ENCODE measurements around the gene DUSP22.
A peak's percentile ranks its signal among the peaks of the same experiment; 100 is the strongest.
"Not testable (repeated sequence)": the region's sequence is repeated elsewhere in the genome, so short reads cannot be mapped to it uniquely, and the experiment has no call there.

The DUSP22 gene

GRCh38 chr6:291697-292505 lies at the start of gene DUSP22:
TSS of gene DUSP22 (plus strand) at chr6:292487. CDS start at chr6:292540, 53 bp downstream.
- DNase-seq (ENCODE audit: low spot score), result peak; percentile 99

- DNase-seq (ENCODE audit: low spot score), result no peak
These were observed 45.9 kb upstream of the DUSP22 start for GRCh38 chr6:246352-246751.

GRCh38 chr6:247351-247750 lies 44.9 kb upstream of the DUSP22 start:
- no peak for DNase-seq (ENCODE audit: low spot score)

GRCh38 chr6:248046-248445 lies 44.2 kb upstream of the DUSP22 start:
- DNase-seq (ENCODE audit: low spot score), result not testable (repeated sequence)

- no peak for DNase-seq (ENCODE audit: low spot score)
These were observed 41.6 kb upstream of the DUSP22 start for GRCh38 chr6:250676-251075.

- no peak for DNase-seq (ENCODE audit: low spot score)
These were observed 40.4 kb upstream of the DUSP22 start for GRCh38 chr6:251920-252319.

GRCh38 chr6:252775-253535 lies 39.3 kb upstream of the DUSP22 start:
- no peak for DNase-seq (ENCODE audit: low spot score)

- DNase-seq (ENCODE audit: low spot score), result no peak
These were observed 38.3 kb upstream of the DUSP22 start for GRCh38 chr6:254016-254415.

GRCh38 chr6:255041-255750 lies 37.1 kb upstream of the DUSP22 start:
- no peak for DNase-seq (ENCODE audit: low spot score)

- no peak for DNase-seq (ENCODE audit: low spot score)
These were observed 36.6 kb upstream of the DUSP22 start for GRCh38 chr6:255751-256083.

GRCh38 chr6:256169-256568 lies 36.1 kb upstream of the DUSP22 start:
- no peak for DNase-seq (ENCODE audit: low spot score)

GRCh38 chr6:257031-257725 lies 35.1 kb upstream of the DUSP22 start:
- no peak for DNase-seq (ENCODE audit: low spot score)

GRCh38 chr6:257774-258173 lies 34.5 kb upstream of the DUSP22 start:
- DNase-seq (ENCODE audit: low spot score), result no peak

- DNase-seq (ENCODE audit: low spot score), result no peak
These were observed 33.0 kb upstream of the DUSP22 start for GRCh38 chr6:259316-259715.

- DNase-seq (ENCODE audit: low spot score), result no peak
These were observed 32.3 kb upstream of the DUSP22 start for GRCh38 chr6:259901-260508.

- DNase-seq (ENCODE audit: low spot score), result no peak
These were observed 27.7 kb upstream of the DUSP22 start for GRCh38 chr6:264626-265025.

- no peak for DNase-seq (ENCODE audit: low spot score)
These were observed 23.8 kb upstream of the DUSP22 start for GRCh38 chr6:268394-268935.

- DNase-seq (ENCODE audit: low spot score), result no peak
These were observed 18.7 kb upstream of the DUSP22 start for GRCh38 chr6:273551-274058.

GRCh38 chr6:277746-278145 lies 14.5 kb upstream of the DUSP22 start:
- DNase-seq (ENCODE audit: low spot score), result no peak

GRCh38 chr6:278494-278893 lies 13.8 kb upstream of the DUSP22 start:
- DNase-seq (ENCODE audit: low spot score), result no peak

- no peak for DNase-seq (ENCODE audit: low spot score)
These were observed 12.8 kb upstream of the DUSP22 start for GRCh38 chr6:279341-280029.
